Suprapubic skin (tissue), 4 donors: ENCODE data around the gene ECE1.

Experiments
- CTCF ChIP-seq, 2 donors: fragments of 200-600 bp in 1 of 2; fragments of 450-650 bp in 1 of 2; sonication (generic) in 1 of 2; IDR thresholded peaks; one replicate each; pipeline ENCODE4 v1.5.1; 2016 to 2019; ENCODE audit warnings: antibody characterized with exemption in 2 of 2, mild to moderate bottlenecking in 1 of 2, moderate library complexity in 1 of 2
- EP300 ChIP-seq: sonication (generic); formaldehyde crosslinking; IDR thresholded peaks from one replicate; pipeline ENCODE4 v1.6.1; 2017; ENCODE audit warnings: antibody characterized with exemption
- POLR2A ChIP-seq, 2 donors: fragments of 450-650 bp; IDR thresholded peaks; one replicate each; pipeline ENCODE4 v1.6.1; 2017; ENCODE audit warnings: antibody characterized with exemption in 2 of 2, mild to moderate bottlenecking in 2 of 2, moderate library complexity in 2 of 2
- POLR2AphosphoS5 ChIP-seq, 3 donors: sonication (generic); formaldehyde crosslinking; IDR thresholded peaks; one replicate each; pipeline ENCODE4 v1.6.1; 2017; ENCODE audit warnings: antibody characterized with exemption in 3 of 3

- TF ChIP-seq CTCF (IDR thresholded peaks at IDR 0.05) (no peak), POLR2A (IDR thresholded peaks at IDR 0.05) (no peak), POLR2AphosphoS5 (IDR thresholded peaks at IDR 0.05) (no peak), EP300 (no peak)
Observed at GRCh38 chr1:21280482-21280881, 9.8 kb downstream of the ECE1 start.
